GM18511 (cell line): ENCODE data around the gene UGT1A7.
"Not testable (repeated sequence)": the region's sequence is repeated elsewhere in the genome, so short reads cannot be mapped to it uniquely, and the experiment has no call there.

ENCODE experiments used
- ATAC-seq: cut with Tn5 transposase; IDR thresholded peaks from one replicate; pipeline ENCODE4 v1.9.1; 2021; ENCODE audit warnings: mild to moderate bottlenecking, moderate library complexity; ENCODE audit not compliant: unreplicated experiment

UGT1A7 gene

DNA sequence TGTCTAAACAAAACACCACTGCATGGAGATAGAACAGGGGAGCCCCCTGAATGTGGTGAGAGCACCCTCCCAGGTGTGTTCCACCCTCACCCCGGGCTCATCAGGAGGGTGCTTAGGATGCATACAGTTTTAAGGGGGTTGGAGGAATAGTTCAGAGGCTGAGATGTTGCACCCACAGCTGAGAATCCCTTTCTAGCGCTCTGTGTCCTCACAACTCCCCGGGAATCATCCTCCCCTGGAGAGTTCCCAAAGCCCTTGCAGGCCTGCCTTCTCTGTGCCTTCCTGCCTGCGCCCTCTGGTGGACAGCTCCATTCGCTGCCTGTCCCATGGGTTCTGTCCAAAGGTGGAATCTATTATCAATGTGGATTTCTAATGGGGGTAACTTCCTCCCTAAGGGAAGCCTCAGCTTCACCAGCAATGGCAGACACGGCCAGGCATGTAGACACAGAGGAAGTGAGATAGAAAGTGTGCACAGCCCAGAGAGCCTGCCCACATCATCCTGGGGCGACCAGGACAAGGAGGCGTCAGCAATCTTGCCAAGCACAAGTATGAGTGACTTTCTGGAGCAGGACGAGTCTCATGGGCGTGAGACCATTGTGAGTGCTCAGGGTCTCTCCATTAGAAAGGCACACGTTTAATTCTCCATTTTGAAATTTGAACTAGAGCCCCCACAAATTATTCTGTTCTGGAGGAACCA, 29.8 kb downstream of the UGT1A7 start:
- ATAC-seq: peak; percentile 76

DNA sequence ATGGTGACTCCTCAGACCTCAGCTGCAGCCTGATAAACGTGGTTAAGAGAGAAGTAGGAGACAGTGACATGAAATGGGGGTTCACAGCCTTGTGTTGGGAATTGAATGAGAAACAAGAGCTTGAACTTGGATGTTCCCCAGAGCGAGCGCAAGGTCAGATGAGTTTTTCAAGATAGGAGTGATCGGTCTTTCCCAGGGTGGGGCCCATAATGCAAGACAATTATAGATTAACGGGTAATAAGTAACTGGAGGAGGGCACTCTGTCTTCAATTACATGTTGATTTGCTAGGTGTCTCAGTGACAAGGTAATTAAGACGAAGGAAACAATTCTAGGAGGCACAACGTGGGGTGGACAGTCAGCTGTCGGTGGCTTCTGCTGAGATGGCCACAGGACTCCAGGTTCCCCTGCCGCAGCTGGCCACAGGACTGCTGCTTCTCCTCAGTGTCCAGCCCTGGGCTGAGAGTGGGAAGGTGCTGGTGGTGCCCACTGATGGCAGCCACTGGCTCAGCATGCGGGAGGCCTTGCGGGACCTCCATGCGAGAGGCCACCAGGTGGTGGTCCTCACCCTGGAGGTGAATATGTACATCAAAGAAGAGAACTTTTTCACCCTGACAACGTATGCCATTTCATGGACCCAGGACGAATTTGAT, 31.0 kb downstream of the UGT1A7 start, which contains the start of gene UGT1A5:
Gene UGT1A5 (plus strand): TSS at position 297 of the 651 bp plus-strand sequence. CDS start 85 bp downstream, at position 382.
- ATAC-seq: no peak

DNA sequence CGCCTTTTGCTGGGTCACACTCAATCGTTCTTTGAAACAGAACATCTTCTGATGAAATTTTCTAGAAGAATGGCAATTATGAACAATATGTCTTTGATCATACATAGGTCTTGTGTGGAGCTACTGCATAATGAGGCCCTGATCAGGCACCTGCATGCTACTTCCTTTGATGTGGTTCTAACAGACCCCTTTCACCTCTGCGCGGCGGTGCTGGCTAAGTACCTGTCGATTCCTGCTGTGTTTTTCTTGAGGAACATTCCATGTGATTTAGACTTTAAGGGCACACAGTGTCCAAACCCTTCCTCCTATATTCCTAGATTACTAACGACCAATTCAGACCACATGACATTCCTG, 31.5 kb downstream of the UGT1A7 start:
- ATAC-seq: no peak

DNA sequence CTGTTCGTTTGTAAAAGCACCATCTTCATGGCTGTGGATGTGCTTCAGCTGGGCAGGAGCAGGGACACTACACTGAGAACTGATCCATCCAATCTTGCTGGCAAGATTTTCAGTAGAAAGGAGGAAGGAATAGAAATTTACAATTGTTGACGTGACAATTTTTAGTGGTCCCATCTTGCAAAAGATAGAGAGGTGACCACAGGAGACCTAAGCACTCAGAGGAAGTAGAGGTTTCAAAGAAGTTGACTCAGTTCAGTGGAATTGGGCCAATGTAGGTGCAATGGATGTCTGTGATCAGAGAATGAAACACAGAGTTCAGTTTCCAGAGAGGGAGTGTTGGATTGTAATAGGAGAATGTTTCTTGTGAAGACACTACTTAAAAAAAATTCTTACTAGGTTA, 32.4 kb downstream of the UGT1A7 start:
- ATAC-seq: no peak

DNA sequence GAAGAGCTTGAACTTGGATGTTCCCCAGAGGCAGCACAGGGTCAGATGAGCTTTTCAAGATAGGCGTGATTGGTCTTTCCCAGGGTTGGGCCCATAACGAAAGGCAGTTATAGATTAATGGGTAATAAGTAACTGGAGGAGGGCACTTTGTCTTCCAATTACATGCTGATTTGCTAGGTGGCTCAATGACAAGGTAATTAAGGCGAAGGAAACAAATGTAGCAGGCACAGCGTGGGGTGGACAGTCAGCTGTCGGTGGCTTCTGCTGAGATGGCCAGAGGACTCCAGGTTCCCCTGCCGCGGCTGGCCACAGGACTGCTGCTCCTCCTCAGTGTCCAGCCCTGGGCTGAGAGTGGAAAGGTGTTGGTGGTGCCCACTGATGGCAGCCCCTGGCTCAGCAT, 36.9 kb downstream of the UGT1A7 start, which contains the start of gene UGT1A4:
Gene UGT1A4 (plus strand): TSS at position 185 of the 400 bp plus-strand sequence. CDS start 85 bp downstream, at position 270.
- ATAC-seq: no peak

DNA sequence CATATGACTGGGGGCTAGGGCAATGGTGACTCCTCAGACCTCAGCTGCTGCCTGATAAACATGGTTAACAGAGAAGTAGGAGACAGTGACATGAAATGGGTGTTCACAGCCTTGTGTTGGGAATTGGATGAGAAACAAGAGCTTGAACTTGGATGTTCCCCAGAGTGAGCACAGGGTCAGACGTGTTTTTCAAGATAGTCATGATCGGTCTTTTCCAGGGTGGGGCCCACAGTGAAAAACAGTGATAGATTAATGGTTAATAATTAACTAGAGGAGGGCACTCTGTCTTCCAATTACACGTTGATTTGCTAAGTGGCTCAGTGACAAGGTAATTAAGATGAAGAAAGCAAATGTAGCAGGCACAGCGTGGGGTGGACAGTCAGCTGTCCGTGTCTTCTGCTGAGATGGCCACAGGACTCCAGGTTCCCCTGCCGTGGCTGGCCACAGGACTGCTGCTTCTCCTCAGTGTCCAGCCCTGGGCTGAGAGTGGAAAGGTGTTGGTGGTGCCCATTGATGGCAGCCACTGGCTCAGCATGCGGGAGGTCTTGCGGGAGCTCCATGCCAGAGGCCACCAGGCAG, 47.1 kb downstream of the UGT1A7 start, which contains the start of gene UGT1A3:
Gene UGT1A3 (plus strand): TSS at position 320 of the 579 bp plus-strand sequence. CDS start 85 bp downstream, at position 405.
- no peak for ATAC-seq

DNA sequence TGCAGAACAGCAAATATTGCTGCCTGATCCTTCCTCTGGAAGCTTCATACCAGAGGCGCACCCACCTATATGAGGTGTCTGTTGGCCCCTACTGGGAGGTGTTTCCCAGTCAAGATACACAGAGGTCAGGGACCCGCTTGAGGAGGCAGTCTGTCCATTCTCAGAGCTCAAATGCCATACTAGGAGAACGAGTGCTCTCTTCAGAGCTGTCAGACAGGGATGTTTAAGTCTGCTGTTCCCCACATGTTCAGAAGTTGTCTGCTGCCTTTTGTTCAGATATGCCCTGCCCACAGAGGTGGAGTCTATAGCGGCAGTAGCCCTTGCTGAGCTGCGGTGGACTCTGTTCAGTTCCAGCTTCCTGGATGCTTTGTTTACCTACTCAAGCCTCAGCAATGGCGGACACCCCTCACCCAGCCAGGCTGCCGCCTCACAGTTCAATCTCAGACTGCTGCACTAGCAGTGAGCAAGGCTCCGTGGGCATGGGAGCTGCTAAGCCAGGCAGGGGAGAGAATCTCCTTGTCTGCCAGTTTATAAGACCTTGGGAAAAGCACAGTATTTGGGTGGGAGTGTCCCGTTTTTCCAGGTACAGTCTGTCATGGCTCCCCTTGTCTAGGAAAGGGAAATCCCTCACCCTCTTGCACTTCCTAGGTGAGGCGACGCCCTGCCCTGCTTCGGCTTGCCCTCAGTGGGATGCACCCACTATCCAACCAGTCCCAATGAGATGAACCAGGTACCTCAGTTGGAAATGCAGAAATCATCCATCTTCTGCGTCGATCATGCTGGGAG, 55.4 kb downstream of the UGT1A7 start:
- not testable (repeated sequence) for ATAC-seq

DNA sequence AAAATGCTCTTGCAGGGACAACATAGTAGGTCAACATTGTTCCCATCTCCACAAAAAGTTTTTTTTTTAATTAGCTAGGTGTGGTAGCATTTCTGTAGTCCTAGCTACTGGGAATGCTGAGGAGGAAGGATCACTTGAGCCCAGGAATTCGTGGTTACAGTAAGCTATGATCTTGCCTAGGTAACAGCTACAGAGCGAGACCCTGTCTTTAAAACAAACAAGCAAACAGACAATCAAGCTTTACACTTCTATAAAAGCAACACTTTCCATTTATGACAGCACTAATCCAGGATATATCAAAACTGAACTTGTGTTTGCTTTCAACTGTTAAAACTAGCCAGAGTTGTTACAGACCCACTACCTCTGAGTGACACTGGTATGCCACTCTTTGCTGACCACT, 59.2 kb downstream of the UGT1A7 start:
- ATAC-seq: no peak

DNA sequence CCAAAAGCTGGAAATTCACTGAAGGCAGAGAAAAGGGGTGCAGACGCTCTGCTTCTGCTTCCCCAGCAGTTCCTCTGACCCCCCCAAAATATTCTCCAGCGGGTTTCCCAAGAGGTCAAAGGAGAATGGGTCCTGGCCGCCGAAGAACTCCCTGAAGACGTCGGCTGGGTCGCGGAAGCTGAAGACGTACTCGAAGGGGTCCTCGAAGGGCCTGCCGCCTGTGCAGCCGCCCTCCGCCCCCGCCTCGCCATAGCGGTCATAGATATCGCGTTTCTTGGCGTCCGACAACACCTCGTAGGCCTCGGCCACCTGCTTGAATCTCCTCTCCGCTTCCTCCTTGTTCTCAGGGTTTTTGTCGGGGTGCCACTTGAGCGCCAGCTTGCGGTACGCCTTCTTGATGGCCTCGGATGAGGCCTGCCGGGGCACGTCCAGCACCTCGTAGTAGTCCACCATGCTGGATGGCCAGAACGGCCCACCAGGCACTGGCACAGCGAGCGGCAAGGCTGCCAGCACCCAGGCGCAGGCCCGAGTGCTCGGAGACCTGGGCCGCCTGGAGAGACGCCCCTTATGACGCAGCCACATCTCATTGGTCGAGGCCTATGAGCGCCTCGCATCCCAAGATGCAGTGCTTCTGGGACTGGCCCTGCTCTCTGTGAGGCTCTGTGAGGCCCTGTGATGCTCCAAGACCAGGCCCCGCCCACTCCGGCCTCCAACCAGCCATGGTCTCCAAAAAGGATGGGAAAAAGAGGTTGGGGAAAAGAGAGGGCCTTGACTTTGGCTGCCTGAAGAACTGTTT, 62.0 kb downstream of the UGT1A7 start:
- no peak for ATAC-seq

DNA sequence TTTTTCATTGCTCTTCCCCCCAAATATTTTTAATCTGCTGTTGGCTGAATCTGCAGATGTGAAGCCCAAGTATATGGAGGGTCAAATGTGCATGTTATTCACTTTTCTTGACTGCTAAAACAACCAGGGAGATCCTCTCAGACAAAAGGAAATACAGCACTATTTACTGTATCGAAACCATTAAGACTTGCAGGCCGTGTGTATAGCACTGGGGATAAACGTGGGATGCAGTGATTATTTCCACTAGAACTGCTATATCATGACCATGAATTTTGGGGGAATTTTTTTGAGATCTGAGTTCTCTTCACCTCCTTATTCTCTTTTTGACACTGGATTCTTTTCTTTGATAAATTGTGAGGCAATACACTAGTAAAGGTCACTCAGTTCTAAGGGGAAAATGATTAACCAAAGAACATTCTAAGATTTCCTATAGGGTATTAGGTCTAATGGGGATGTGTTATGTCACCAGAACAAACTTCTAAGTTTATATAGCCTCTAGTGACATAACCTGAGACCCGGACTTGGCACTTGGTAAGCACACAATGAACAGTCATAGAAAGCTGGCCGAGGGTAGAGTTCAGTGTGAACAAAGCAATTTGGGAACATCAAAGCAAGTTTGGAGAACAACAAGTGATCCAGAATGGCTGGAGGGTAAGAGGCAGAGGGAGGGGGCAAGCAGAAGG, 63.5 kb downstream of the UGT1A7 start:
- ATAC-seq: no peak

DNA sequence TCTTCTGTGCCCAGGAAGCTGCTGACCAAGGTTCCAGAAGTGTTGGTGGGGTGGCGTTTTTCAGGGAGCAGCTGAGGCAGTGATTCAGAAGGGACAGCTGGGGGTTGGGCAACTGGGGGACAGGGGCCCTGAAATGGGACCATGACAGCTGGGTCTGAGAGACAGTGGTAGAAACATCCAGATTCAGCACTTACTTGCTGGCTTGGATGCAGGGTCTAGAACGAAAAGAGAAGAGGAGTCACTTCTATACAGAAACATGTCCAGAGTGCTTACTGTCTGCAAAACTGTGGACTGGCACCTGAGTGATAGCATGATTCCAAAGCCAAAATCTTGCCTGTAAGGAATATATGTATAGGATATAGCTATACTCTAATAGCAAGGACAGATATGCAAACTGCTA, 64.1 kb downstream of the UGT1A7 start:
- ATAC-seq: not testable (repeated sequence)

DNA sequence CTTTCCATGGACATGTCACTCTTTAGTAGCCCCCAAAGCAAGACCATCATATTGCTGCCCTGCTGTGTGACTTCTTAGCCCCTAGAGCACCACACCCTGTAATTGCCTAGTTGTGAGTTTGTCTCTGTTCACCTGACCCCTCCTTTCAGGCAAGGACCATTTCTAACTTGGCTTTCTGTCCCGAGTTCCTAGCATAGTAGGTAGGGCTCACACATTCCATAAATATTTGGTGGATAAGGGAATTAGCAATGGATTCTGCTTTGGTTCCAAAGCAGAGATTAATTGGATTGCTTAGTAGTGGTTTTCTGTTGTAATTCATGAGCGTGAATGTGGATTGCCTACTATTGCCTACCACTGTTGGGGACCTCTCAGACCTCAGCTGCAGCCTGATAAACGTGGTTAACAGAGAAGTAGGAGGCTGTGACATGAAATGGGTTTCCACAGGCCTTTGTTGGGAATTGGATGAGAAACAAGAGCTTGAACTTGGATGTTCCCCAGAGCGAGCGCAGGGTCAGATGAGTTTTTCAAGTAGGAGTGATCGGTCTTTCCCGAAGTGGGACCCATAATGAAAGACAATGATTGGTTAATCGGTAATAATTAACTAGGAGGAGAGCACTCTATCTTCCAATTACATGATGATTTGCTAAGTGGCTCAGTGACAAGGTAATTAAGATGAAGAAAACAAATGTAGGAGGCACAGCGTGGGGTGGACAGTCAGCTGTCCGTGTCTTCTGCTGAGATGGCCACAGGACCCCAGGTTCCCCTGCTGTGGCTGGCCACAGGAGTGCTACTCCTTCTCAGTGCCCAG, 65.0 kb downstream of the UGT1A7 start:
- ATAC-seq: no peak

DNA sequence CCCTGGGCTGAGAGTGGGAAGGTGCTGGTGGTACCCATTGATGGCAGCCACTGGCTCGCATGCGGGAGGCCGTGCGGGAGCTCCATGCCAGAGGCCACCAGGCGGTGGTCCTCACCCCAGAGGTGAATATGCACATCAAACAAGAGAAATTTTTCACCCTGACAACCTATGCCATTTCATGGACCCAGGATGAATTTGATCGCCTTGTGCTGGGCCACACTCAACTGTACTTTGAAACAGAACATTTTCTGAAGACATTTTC, 65.5 kb downstream of the UGT1A7 start:
- ATAC-seq: no peak

DNA sequence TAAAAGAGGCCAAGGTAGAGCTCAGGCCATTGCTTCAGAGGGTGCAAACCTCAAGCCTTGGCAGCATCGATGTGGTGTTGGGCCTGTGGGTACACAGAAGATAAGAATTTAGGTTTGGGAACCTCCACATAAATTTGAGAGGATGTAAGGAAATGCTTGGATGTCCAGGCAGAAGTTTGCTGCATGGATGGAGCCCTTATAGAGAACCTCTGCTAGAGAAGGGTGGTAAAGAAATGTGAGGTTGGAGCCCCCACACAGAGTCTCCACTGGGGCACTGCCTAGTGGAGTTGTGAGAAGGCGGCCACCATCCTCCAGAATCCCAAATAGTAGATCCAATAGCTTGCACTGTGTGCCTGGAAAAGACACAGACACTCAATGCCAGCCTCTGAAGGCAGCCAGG, 69.0 kb downstream of the UGT1A7 start:
- not testable (repeated sequence) for ATAC-seq

DNA sequence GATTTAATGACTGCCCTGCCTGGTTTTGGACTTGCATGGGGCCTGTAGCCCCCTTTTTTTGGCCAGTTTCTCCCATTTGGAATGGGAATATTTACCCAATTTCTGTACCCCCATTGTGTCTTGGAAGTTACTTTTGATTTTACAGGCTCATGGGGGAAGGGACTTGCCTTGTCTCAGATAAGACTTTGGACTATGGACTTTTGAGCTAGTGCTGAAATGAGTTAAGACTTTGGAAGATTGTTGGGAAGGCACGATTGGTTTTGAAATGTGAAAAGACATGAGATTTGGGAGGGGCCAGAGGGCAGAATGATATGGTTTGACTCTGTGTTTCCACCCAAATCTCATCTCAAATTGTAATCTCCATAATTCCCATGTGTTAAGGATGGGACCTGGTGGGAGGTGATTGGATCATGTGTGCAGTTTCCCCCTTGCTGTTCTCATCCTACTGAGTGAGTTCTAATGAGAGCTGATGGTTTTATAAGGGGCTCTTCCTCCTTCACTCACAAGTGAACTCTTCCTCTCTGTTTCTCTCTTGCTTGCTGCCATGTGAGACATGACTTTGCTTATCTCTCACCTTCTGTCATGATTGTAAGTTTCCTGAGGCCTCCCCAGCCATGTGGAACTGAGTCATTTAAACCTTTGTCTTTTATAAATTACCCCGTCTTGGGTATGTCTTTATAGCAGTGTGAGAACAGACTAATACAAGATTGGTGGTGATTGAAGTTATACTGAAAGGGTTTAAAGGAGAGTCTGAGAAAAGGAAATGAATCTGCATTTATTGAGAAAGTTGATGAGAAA, 69.7 kb downstream of the UGT1A7 start:
- ATAC-seq: not testable (repeated sequence)

DNA sequence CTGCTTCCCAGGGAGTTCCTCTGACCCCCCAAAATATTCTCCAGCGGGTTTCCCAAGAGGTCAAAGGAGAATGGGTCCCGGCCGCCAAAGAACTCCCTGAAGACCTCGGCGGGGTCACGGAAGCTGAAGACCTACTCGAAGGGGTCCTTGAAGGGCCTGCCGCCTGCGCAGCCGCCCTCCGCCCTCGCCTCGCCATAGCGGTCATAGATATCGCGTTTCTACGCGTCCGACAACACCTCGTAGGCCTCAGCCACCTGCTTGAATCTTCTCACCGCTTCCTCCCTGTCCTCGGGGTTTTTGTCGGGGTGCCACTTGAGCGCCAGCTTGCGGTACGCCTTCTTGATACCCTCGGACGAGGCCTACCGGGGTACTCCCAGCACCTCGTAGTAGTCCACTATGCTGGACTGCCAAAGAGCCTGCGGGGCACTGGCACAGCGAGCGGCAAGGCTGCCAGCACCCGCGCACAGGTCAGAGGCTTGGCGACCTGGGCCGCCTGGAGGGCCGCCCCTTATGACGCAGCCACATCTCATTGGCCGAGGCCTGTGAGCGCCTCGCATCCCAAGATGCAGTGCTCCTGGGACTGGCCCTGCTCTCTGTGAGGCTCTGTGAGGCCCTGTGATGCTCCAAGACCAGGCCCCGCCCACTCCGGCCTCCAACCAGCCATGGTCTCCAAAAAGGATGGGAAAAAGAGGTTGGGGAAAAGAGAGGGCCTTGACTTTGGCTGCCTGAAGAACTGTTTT, 73.3 kb downstream of the UGT1A7 start:
- ATAC-seq: no peak

DNA sequence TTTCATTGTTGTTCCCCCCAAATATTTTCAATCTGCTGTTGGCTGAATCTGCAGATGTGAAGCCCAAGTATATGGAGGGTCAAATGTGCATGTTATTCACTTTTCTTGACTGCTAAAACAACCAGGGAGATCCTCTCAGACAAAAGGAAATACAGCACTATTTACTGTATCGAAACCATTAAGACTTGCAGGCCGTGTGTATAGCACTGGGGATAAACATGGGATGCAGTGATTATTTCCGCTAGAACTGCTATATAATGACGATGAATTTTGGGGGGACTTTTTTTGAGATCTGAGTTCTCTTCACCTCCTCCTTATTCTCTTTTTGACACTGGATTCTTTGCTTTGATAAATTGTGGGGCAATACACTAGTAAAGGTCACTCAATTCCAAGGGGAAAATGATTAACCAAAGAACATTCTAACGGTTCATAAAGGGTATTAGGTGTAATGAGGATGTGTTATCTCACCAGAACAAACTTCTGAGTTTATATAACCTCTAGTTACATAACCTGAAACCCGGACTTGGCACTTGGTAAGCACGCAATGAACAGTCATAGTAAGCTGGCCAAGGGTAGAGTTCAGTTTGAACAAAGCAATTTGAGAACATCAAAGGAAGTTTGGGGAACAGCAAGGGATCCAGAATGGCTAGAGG, 74.9 kb downstream of the UGT1A7 start:
- no peak for ATAC-seq
